Measurements from ENCODE around the gene SLC46A2.

GRCh38 chr9:112863214-112863613 is 27.5 kb downstream of the SLC46A2 start:
- no peak for TF ChIP-seq NONO (IDR thresholded peaks at IDR 0.05; ENCODE audit: low read depth in 2 of 2, low read length in 1 of 2)
- TF ChIP-seq GTF2E2 (tag; IDR thresholded peaks at IDR 0.05): no peak
